ENCODE measurements around the gene CAMK2A. TPM values are rescaled to one million over a fixed set of nuclear protein-coding genes. Genes with fewer than 3 reads are reported as not detected.

CAMK2A gene
- total RNA-seq, 4 donors from 2014 or later = 0.20 to 2.4 (median 1.3) TPM

GRCh38 chr5:150325426-150325825 lies 35.9 kb upstream of the CAMK2A start:
- Histone ChIP-seq H3K9me3 (no peaks in the 10 kb centered on the region), H3K36me3 (no peaks in the 10 kb centered on the region), H3K27me3 (no peaks in the 10 kb centered on the region), H3K4me3 (no peak overlapping the region), H3K27ac (no peak overlapping the region), H3K4me1 (peaks cover 0 to 4% (median 0%) of the 10 kb centered on the region in 4 donors)
- TF ChIP-seq EP300 (IDR thresholded peaks at IDR 0.05) = no peak
- TF ChIP-seq CTCF (IDR thresholded peaks at IDR 0.05) = no peak
- no peak for DNase-seq (ENCODE audit: low spot score in 2 of 2)
- WGBS, 2 donors = 77 to 85% methylated on average over 4 of the region's 4 CpGs

DNA sequence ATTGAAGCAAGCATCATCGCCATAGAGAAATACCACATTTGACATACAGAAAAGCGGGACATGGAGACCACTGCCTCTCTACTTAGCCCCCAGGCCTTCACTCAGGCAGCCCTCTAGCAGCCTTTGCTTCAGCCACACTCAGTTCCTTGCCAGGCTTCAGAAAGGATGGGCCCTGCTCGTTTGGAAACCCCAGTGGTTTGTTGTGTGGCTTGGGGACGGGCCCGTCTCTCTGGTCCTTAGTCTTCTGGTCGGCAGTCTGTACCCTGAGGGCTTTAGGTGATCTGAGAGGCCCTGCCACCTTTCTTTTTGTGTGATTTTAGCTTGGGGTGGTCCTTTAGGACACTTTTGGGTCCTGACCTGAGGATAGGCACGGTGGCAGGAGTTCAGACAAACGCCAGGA lies 34.2 kb upstream of the CAMK2A start:
- Histone ChIP-seq H3K36me3 (no peaks in the 10 kb centered on the region), H3K27me3 (no peaks in the 10 kb centered on the region), H3K9me3 (no peaks in the 10 kb centered on the region), H3K4me3 (no peak overlapping the region), H3K27ac (no peak overlapping the region), H3K4me1 (peaks cover 0 to 20% (median 0%) of the 10 kb centered on the region in 4 donors)
- DNase-seq (ENCODE audit: low spot score in 2 of 2) = no peak
- 87 to 88% methylated on average over 8 of the region's 8 CpGs for WGBS, 2 donors
- TF ChIP-seq EP300 (IDR thresholded peaks at IDR 0.05) (no peak), POLR2A (IDR thresholded peaks at IDR 0.05) (no peak)

DNA sequence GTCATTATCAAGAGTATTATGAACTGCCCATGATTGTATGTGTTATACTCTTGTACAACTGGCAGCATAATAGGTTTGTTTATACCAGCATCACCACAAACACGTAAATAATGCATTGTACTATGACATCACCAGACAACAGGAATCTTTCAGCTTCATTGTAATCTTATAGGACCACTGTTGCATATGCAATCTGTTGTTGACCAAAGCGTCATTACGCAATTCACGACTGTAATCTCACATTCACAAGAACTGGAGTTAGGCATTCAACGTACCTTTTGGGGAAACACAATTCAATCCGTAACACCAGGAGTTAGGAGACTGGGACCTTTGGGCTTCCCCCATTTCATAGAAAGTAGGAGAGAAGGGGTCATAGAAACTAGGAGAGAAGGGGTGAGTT lies 33.5 kb upstream of the CAMK2A start:
- H3K4me3 ChIP-seq = no peak overlapping the region
- WGBS, 2 donors = 80 to 87% methylated on average over 6 of the region's 6 CpGs
- no peaks in the 10 kb centered on the region for H3K27me3 ChIP-seq
- H3K36me3 ChIP-seq = no peaks in the 10 kb centered on the region
- H3K9me3 ChIP-seq = no peaks in the 10 kb centered on the region
- DNase-seq (ENCODE audit: low spot score in 2 of 2) = no peak
- H3K27ac ChIP-seq = no peak overlapping the region
- TF ChIP-seq CTCF (IDR thresholded peaks at IDR 0.05) = no peak
- TF ChIP-seq POLR2A (IDR thresholded peaks at IDR 0.05) = no peak
- no peak for TF ChIP-seq EP300 (IDR thresholded peaks at IDR 0.05)
- peaks cover 0 to 20% (median 0%) of the 10 kb centered on the region in 4 donors for H3K4me1 ChIP-seq

DNA sequence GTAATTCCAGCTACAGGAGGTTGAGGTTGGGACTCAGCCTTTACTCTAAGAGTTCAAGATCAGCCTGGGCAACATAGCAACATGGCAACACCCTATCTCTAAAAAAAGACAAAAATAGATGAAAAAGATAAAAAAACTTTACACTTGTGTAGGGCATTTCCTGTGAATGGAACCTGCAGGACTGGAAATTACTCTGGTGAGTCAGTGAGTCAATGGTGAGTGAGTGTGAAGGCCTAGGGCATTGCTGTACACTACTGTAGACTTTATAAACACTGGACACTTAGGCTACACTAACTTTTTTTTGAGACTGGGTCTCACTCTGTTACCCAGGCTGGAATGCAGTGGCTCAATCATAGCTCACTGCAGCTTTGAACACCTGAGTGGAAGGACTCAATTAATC lies 32.6 kb upstream of the CAMK2A start:
- TF ChIP-seq EP300 (IDR thresholded peaks at IDR 0.05) = no peak
- no peak for TF ChIP-seq POLR2A (IDR thresholded peaks at IDR 0.05)
- TF ChIP-seq CTCF (IDR thresholded peaks at IDR 0.05) = no peak
- no peak for DNase-seq (ENCODE audit: low spot score in 2 of 2)

DNA sequence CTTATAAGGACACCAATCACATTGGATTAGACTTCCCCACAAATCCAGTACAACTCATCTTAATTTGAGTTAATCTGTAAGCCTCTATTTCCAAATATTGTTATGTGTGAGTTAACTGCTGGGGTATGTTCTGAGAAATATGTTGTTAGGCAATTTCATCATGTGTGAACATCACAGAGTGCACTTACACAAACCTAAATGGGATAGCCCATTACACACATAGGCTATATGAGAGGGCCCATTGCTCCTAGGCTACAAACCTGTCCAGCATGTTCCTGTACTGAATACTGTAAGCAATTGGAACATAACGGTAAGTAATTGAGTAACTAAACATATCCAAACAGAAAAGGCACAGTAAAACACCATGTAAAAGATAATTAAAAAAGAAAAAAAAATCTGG lies 32.2 kb upstream of the CAMK2A start:
- TF ChIP-seq POLR2A (IDR thresholded peaks at IDR 0.05) = no peak
- TF ChIP-seq EP300 (IDR thresholded peaks at IDR 0.05) = no peak
- no peak for TF ChIP-seq CTCF (IDR thresholded peaks at IDR 0.05)
- DNase-seq (ENCODE audit: low spot score in 2 of 2) = no peak
- Histone ChIP-seq H3K4me3 (no peak overlapping the region), H3K4me1 (peaks cover 0 to 31% (median 2%) of the 10 kb centered on the region in 4 donors), H3K27me3 (no peaks in the 10 kb centered on the region), H3K9me3 (no peaks in the 10 kb centered on the region), H3K36me3 (no peaks in the 10 kb centered on the region), H3K27ac (no peak overlapping the region)
- 92 to 97% methylated on average over 1 of the region's 1 CpG for WGBS, 2 donors

More for the DNA sequence above, 32.6 kb upstream of the CAMK2A start:
- Histone ChIP-seq H3K9me3 (no peaks in the 10 kb centered on the region), H3K4me1 (peaks cover 0 to 28% (median 2%) of the 10 kb centered on the region in 4 donors), H3K27me3 (no peaks in the 10 kb centered on the region), H3K36me3 (no peaks in the 10 kb centered on the region), H3K4me3 (no peak overlapping the region), H3K27ac (no peak overlapping the region)

DNA sequence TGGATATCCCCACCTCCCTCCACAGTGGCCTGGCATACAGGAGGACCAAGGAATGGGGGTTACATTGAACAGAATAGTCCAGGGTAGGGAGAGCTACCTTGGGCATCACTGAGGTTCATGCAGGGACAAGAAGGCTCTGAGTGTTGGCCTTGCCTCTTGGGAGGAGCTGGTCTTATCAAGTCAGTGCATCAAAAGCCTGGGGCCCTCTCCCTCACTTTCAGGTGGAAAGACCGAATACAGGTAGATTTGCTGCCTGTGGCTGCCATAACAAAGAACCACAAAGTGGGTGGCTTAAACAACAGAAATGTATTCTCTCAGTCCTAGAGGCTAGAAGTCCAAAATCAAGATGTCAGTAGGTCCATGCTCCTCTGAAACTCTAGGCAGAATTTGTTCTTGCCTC lies 31.6 kb upstream of the CAMK2A start:
- Histone ChIP-seq H3K27ac (no peak overlapping the region), H3K36me3 (no peaks in the 10 kb centered on the region), H3K4me1 (peaks cover 0 to 31% (median 2%) of the 10 kb centered on the region in 4 donors), H3K27me3 (no peaks in the 10 kb centered on the region), H3K4me3 (no peak overlapping the region), H3K9me3 (no peaks in the 10 kb centered on the region)
- no peak for DNase-seq (ENCODE audit: low spot score in 2 of 2)
- 100% methylated on average over 1 of the region's 1 CpG for WGBS, 2 donors
- TF ChIP-seq POLR2A (IDR thresholded peaks at IDR 0.05) = no peak
- TF ChIP-seq EP300 (IDR thresholded peaks at IDR 0.05) = no peak
- no peak for TF ChIP-seq CTCF (IDR thresholded peaks at IDR 0.05)

Data from tibial nerve (tissue), 4 donors.